ENCODE data around the gene RYK.
"Not testable (repeated sequence)": the region's sequence is repeated elsewhere in the genome, so short reads cannot be mapped to it uniquely, and the experiment has no call there.

The RYK gene

GRCh38 chr3:134216191-134216764 lies 34.4 kb downstream of the RYK start:
- Mint-ChIP-seq H3K4me1 (ENCODE audit: low read depth) (peaks cover 30% of the 10 kb centered on the region), H3K4me3 (no peak overlapping the region), H3K9me3 (no peaks in the 10 kb centered on the region), H3K27me3 (no peaks in the 10 kb centered on the region), H3K27ac (no peak overlapping the region), H3K36me3 (ENCODE audit: low read depth) (peaks cover 34% of the 10 kb centered on the region)

GRCh38 chr3:134214239-134214638 lies 36.4 kb downstream of the RYK start:
- Mint-ChIP-seq H3K36me3 (ENCODE audit: low read depth) (peaks cover 40% of the 10 kb centered on the region), H3K9me3 (no peaks in the 10 kb centered on the region), H3K4me3 (no peak overlapping the region), H3K4me1 (ENCODE audit: low read depth) (peaks cover 26% of the 10 kb centered on the region), H3K27me3 (no peaks in the 10 kb centered on the region), H3K27ac (no peak overlapping the region)

- Mint-ChIP-seq H3K27ac (no peak overlapping the region), H3K4me3 (no peak overlapping the region), H3K27me3 (no peaks in the 10 kb centered on the region), H3K4me1 (ENCODE audit: low read depth) (peaks cover 26% of the 10 kb centered on the region), H3K36me3 (ENCODE audit: low read depth) (peaks cover 45% of the 10 kb centered on the region), H3K9me3 (no peaks in the 10 kb centered on the region)
Observed at GRCh38 chr3:134212967-134213665, 37.5 kb downstream of the RYK start.

DNA sequence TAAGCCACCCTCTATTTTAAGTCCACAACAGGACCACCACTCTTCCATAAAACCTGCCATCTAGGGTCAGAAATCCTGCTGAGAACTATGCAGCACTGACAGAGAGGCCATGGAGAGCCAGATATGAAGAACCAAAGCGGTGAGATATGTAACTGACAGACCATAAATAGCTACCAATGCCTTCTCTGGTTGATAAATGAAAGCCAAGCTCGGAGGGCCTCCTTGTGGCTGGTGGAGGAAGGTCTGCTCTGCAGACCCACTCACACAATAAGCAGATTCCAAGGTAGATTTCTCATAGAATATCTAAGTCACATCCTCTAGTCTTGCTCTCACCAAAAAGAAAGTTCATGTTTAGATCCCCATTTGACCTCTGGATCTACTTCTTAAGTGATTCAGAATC lies 38.9 kb downstream of the RYK start:
- peaks cover 44% of the 10 kb centered on the region for H3K36me3 Mint-ChIP-seq (ENCODE audit: low read depth)
- no peaks in the 10 kb centered on the region for H3K27me3 Mint-ChIP-seq

GRCh38 chr3:134205451-134205850 lies 45.2 kb downstream of the RYK start:
- Mint-ChIP-seq H3K27me3 (no peaks in the 10 kb centered on the region), H3K4me1 (ENCODE audit: low read depth) (peaks cover 8% of the 10 kb centered on the region), H3K27ac (no peak overlapping the region), H3K36me3 (ENCODE audit: low read depth) (peaks cover 59% of the 10 kb centered on the region), H3K4me3 (no peak overlapping the region), H3K9me3 (no peaks in the 10 kb centered on the region)

More for the DNA sequence above, 38.9 kb downstream of the RYK start:
- Mint-ChIP-seq H3K9me3 (no peaks in the 10 kb centered on the region), H3K27ac (no peak overlapping the region), H3K4me3 (no peak overlapping the region), H3K4me1 (ENCODE audit: low read depth) (peaks cover 19% of the 10 kb centered on the region)

DNA sequence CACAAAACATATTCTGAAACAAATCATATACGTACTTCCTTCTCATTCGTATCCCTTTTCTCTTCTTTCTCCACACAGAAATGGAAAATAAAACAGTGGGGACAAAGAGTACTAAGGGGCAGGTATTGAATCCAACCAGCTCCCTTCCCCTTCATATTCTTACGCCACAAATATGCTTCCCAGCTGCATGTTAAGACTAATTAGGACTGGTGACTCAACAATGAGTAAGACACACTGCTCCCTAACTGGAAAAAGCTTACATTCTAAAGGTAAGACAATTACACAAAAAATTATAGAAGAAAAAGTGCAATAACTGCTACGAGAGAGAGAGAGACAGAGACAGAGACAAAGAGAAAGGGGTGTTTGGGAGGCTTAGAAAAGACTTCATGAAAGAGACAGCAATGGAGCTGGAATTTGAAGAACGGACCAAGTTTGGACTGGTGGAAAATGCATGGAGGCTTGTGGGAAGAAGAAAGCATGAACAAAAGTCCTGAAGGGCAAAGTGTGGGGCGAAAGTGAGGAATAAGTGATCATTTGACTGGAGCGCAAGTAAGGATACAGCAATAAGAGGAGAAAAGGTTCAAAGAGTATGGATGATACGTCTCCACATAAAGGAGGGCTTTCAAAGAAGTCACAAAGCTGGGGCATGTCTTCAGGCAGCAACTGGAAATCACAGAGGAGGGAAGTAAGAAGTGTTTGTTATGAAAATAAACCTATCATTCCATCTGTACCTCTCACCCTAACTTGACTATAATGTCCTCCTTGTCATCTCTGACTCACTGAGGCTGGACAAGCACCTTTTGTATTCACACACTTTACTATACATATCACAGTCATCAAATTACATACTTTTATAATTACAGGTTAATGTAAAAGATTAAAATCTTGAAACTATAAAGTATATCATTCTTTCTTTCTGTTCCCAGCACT lies 49.2 kb downstream of the RYK start:
- Mint-ChIP-seq H3K9me3 (peaks cover 4% of the 10 kb centered on the region), H3K27ac (no peak overlapping the region), H3K4me3 (no peak overlapping the region), H3K4me1 (ENCODE audit: low read depth) (peaks cover 19% of the 10 kb centered on the region), H3K27me3 (no peaks in the 10 kb centered on the region), H3K36me3 (ENCODE audit: low read depth) (peaks cover 50% of the 10 kb centered on the region)

GRCh38 chr3:134199880-134200279 lies 50.8 kb downstream of the RYK start:
- H3K4me3 Mint-ChIP-seq, H3K27ac Mint-ChIP-seq, H3K9me3 Mint-ChIP-seq, H3K27me3 Mint-ChIP-seq: not testable (repeated sequence)
- Mint-ChIP-seq H3K36me3 (ENCODE audit: low read depth) (peaks cover 53% of the 10 kb centered on the region), H3K4me1 (ENCODE audit: low read depth) (peaks cover 19% of the 10 kb centered on the region)

GRCh38 chr3:134199240-134199639 lies 51.4 kb downstream of the RYK start:
- Mint-ChIP-seq H3K27ac (no peak overlapping the region), H3K36me3 (ENCODE audit: low read depth) (peaks cover 54% of the 10 kb centered on the region)

DNA sequence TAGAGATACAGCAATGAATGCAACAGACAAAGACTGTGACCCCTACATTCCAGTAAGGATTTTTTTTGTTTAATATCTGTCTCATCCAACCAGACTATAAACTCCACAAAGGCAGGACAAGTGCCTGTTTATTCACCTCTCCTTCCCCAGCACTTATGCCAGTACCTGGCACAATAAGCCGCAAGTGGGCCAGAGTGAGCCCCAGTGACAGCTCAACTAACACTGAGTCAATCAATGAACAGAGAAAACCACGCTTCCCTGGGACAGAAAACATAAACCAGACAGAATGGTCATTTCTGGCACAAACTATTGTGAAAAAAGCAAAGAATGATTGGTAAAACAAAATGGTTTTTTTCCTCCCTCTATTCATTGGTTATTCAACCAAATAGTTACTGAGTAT lies 52.2 kb downstream of the RYK start:
- H3K4me3 Mint-ChIP-seq, result no peak overlapping the region
- peaks cover 19% of the 10 kb centered on the region for H3K4me1 Mint-ChIP-seq (ENCODE audit: low read depth)
- no peak overlapping the region for H3K27ac Mint-ChIP-seq
- peaks cover 4% of the 10 kb centered on the region for H3K9me3 Mint-ChIP-seq
- H3K36me3 Mint-ChIP-seq (ENCODE audit: low read depth), result peaks cover 61% of the 10 kb centered on the region
- no peaks in the 10 kb centered on the region for H3K27me3 Mint-ChIP-seq

More at GRCh38 chr3:134199240-134199639, 51.4 kb downstream of the RYK start:
- Mint-ChIP-seq H3K4me3 (no peak overlapping the region), H3K27me3 (no peaks in the 10 kb centered on the region), H3K4me1 (ENCODE audit: low read depth) (peaks cover 19% of the 10 kb centered on the region), H3K9me3 (peaks cover 4% of the 10 kb centered on the region)

- H3K36me3 Mint-ChIP-seq (ENCODE audit: low read depth), result peaks cover 61% of the 10 kb centered on the region
- H3K27ac Mint-ChIP-seq, result no peak overlapping the region
- H3K4me3 Mint-ChIP-seq, result no peak overlapping the region
- H3K9me3 Mint-ChIP-seq, result peaks cover 4% of the 10 kb centered on the region
- H3K27me3 Mint-ChIP-seq, result no peaks in the 10 kb centered on the region
- H3K4me1 Mint-ChIP-seq (ENCODE audit: low read depth), result peaks cover 19% of the 10 kb centered on the region
Observed at GRCh38 chr3:134197681-134198261, 52.9 kb downstream of the RYK start.

GRCh38 chr3:134194247-134194646 lies 56.4 kb downstream of the RYK start:
- no peak overlapping the region for H3K4me3 Mint-ChIP-seq
- H3K27ac Mint-ChIP-seq, result no peak overlapping the region
- peaks cover 11% of the 10 kb centered on the region for H3K4me1 Mint-ChIP-seq (ENCODE audit: low read depth)
- H3K27me3 Mint-ChIP-seq, result no peaks in the 10 kb centered on the region
- peaks cover 55% of the 10 kb centered on the region for H3K36me3 Mint-ChIP-seq (ENCODE audit: low read depth)
- H3K9me3 Mint-ChIP-seq, result no peaks in the 10 kb centered on the region

DNA sequence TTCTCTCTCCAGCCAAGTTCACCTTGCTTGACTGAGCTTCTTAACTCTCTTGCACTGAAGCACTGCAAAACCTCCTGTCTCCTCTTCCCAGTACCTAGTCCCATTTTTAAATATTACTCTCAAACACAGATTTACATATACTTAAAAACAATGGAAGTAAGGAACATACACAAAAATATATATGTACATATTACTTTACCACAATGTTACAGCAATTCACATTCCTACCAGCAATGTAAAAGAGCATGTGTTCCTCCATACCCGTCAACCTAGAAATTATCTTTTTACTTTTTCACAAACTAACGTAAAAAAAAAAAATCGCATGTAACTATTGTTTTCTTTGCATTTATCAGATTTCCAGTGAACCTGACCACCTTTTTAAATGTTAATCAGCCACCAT lies 60.4 kb downstream of the RYK start:
- no peaks in the 10 kb centered on the region for H3K9me3 Mint-ChIP-seq
- no peaks in the 10 kb centered on the region for H3K4me1 Mint-ChIP-seq (ENCODE audit: low read depth)
- no peak overlapping the region for H3K4me3 Mint-ChIP-seq
- H3K27me3 Mint-ChIP-seq, result no peaks in the 10 kb centered on the region
- H3K27ac Mint-ChIP-seq, result no peak overlapping the region
- H3K36me3 Mint-ChIP-seq (ENCODE audit: low read depth), result peaks cover 52% of the 10 kb centered on the region

- Mint-ChIP-seq H3K4me3 (no peak overlapping the region), H3K4me1 (ENCODE audit: low read depth) (no peaks in the 10 kb centered on the region), H3K36me3 (ENCODE audit: low read depth) (peaks cover 51% of the 10 kb centered on the region), H3K27me3 (no peaks in the 10 kb centered on the region), H3K27ac (no peak overlapping the region), H3K9me3 (no peaks in the 10 kb centered on the region)
Observed at GRCh38 chr3:134189849-134190248, 60.8 kb downstream of the RYK start.

DNA sequence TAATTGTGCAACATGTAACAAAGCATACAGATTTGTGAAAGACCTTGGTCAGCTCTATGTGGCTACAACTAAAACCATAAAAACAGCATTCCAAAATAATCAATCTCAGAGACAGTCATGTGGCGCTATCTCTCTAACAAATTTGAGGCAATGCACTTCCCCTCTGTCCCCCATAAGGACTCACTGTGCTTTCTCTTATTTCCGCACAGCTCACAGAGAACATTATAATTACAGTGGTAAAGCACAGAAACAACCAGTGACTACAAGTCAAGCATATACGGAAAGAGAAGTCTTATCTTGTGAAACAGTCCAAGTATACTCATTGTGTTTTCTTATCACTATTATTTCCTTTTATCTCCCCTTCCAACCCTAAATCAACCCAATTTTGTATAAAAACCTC lies 64.3 kb downstream of the RYK start:
- Mint-ChIP-seq H3K36me3 (ENCODE audit: low read depth) (peaks cover 40% of the 10 kb centered on the region), H3K27me3 (no peaks in the 10 kb centered on the region), H3K27ac (no peak overlapping the region), H3K9me3 (no peaks in the 10 kb centered on the region), H3K4me3 (no peak overlapping the region), H3K4me1 (ENCODE audit: low read depth) (no peaks in the 10 kb centered on the region)

- H3K36me3 Mint-ChIP-seq (ENCODE audit: low read depth), result peaks cover 49% of the 10 kb centered on the region
Observed at GRCh38 chr3:134180761-134181160, 69.9 kb downstream of the RYK start.

More at GRCh38 chr3:134180761-134181160, 69.9 kb downstream of the RYK start:
- no peaks in the 10 kb centered on the region for H3K9me3 Mint-ChIP-seq
- H3K4me3 Mint-ChIP-seq, result no peak overlapping the region
- no peaks in the 10 kb centered on the region for H3K27me3 Mint-ChIP-seq
- no peak overlapping the region for H3K27ac Mint-ChIP-seq
- no peaks in the 10 kb centered on the region for H3K4me1 Mint-ChIP-seq (ENCODE audit: low read depth)

Data from stimulated activated naive CD8-positive, alpha-beta T cell treated with anti-CD3 and anti-CD28 coated beads, Interleukin-15, Interleukin-2, amounts not matched to agents 100 ng/mL and 50 ng/mL, for 24 hours (primary cell).